Type B pancreatic cell (in vitro differentiated cells): ENCODE results near the gene STOM. TPM values are rescaled to one million over a fixed set of nuclear protein-coding genes. Genes with fewer than 3 reads are reported as not detected.
A peak's percentile ranks its signal among the peaks of the same experiment; 100 is the strongest.

Experiments used
- DNase-seq: peaks from one replicate; pipeline ENCODE4 v3.0.0; 2021; ENCODE audit warnings: mixed read lengths; ENCODE audit not compliant: unreplicated experiment; ENCODE audit errors: extremely low spot score
- H3K27ac Mint-ChIP-seq: 2 replicates; pipeline ENCODE4 v1.8.0; 2021; ENCODE audit warnings: mild to moderate bottlenecking, mixed read lengths
- H3K27me3 Mint-ChIP-seq: 2 replicates; pipeline ENCODE4 v1.8.0; 2021; ENCODE audit warnings: mixed read lengths
- H3K36me3 Mint-ChIP-seq: 2 replicates; pipeline ENCODE4 v1.8.0; 2021; ENCODE audit warnings: mixed read lengths
- H3K4me1 Mint-ChIP-seq: one replicate; pipeline ENCODE4 v1.8.0; 2021; ENCODE audit warnings: mixed read lengths; ENCODE audit not compliant: unreplicated experiment
- H3K4me3 Mint-ChIP-seq: 2 replicates; pipeline ENCODE4 v1.8.0; 2021; ENCODE audit warnings: mild to moderate bottlenecking, mixed read lengths
- H3K9me3 Mint-ChIP-seq: 2 replicates; pipeline ENCODE4 v1.8.0; 2021; ENCODE audit warnings: mixed read lengths
- CTCF ChIP-seq: fragments of 200-600 bp; sonication (generic); conservative IDR thresholded peaks from 2 replicates; pipeline ENCODE4 v1.5.0; 2021; ENCODE audit warnings: antibody characterized with exemption, mild to moderate bottlenecking
- total RNA-seq: library from RNA; stranded (reverse); gene quantifications from 2 replicates; pipeline ENCODE4 v1.2.1, GENCODE V29; 2021; ENCODE audit warnings: low replicate concordance

The STOM gene
- total RNA-seq, 1 donor from 2014 or later = 30.7 TPM

- Mint-ChIP-seq H3K27me3 (no peaks in the 10 kb centered on the region), H3K4me3 (no peak overlapping the region), H3K36me3 (peaks cover 9% of the 10 kb centered on the region), H3K4me1 (peaks cover 25% of the 10 kb centered on the region), H3K9me3 (no peaks in the 10 kb centered on the region), H3K27ac (peak overlapping the region; percentile 24)
- no peak for TF ChIP-seq CTCF
- DNase-seq = no peak
Observed at GRCh38 chr9:121350993-121351561, 19.0 kb downstream of the STOM start.

GRCh38 chr9:121350036-121350435, 20.0 kb downstream of the STOM start:
- TF ChIP-seq CTCF = no peak

GRCh38 chr9:121349009-121349408, 21.0 kb downstream of the STOM start:
- peaks cover 23% of the 10 kb centered on the region for H3K4me1 Mint-ChIP-seq
- H3K9me3 Mint-ChIP-seq = no peaks in the 10 kb centered on the region
- H3K4me3 Mint-ChIP-seq = no peak overlapping the region
- H3K27me3 Mint-ChIP-seq = no peaks in the 10 kb centered on the region
- H3K36me3 Mint-ChIP-seq = peaks cover 6% of the 10 kb centered on the region
- no peak for DNase-seq
- H3K27ac Mint-ChIP-seq = no peak overlapping the region
- no peak for TF ChIP-seq CTCF

More at GRCh38 chr9:121350036-121350435, 20.0 kb downstream of the STOM start:
- no peaks in the 10 kb centered on the region for H3K9me3 Mint-ChIP-seq
- H3K27ac Mint-ChIP-seq = no peak overlapping the region
- H3K4me3 Mint-ChIP-seq = no peak overlapping the region
- no peak for DNase-seq
- H3K4me1 Mint-ChIP-seq = peaks cover 25% of the 10 kb centered on the region
- H3K27me3 Mint-ChIP-seq = no peaks in the 10 kb centered on the region
- peaks cover 8% of the 10 kb centered on the region for H3K36me3 Mint-ChIP-seq

- no peak for TF ChIP-seq CTCF
- DNase-seq = no peak
- Mint-ChIP-seq H3K27me3 (no peaks in the 10 kb centered on the region), H3K4me3 (no peak overlapping the region), H3K9me3 (no peaks in the 10 kb centered on the region), H3K36me3 (no peaks in the 10 kb centered on the region), H3K27ac (no peak overlapping the region), H3K4me1 (peaks cover 16% of the 10 kb centered on the region)
Observed at GRCh38 chr9:121348221-121348620, 21.8 kb downstream of the STOM start.

- no peak for TF ChIP-seq CTCF
- no peaks in the 10 kb centered on the region for H3K9me3 Mint-ChIP-seq
- H3K27me3 Mint-ChIP-seq = no peaks in the 10 kb centered on the region
- H3K36me3 Mint-ChIP-seq = no peaks in the 10 kb centered on the region
- peaks cover under 1% of the 10 kb centered on the region for H3K4me1 Mint-ChIP-seq
- no peak for DNase-seq
- no peak overlapping the region for H3K4me3 Mint-ChIP-seq
- H3K27ac Mint-ChIP-seq = no peak overlapping the region
Observed at GRCh38 chr9:121345070-121345469, 25.0 kb downstream of the STOM start.

- H3K27me3 Mint-ChIP-seq = no peaks in the 10 kb centered on the region
- H3K27ac Mint-ChIP-seq = no peak overlapping the region
- H3K9me3 Mint-ChIP-seq = no peaks in the 10 kb centered on the region
- no peak for DNase-seq
- H3K4me3 Mint-ChIP-seq = no peak overlapping the region
- no peaks in the 10 kb centered on the region for H3K36me3 Mint-ChIP-seq
- no peaks in the 10 kb centered on the region for H3K4me1 Mint-ChIP-seq
- no peak for TF ChIP-seq CTCF
Observed at GRCh38 chr9:121344184-121344583, 25.9 kb downstream of the STOM start.
